ENCODE measurements around the gene KCNA10.

GRCh38 chr1:110538921-110539320 is 19.9 kb upstream of the KCNA10 start:
- TF ChIP-seq POLR2A (IDR thresholded peaks at IDR 0.05) (no peak), CTCF (IDR thresholded peaks at IDR 0.05) (no peak)

All from right lobe of liver (tissue), 4 donors.